Esophagus muscularis mucosa (tissue), 4 donors: Measurements from ENCODE around the gene HOGA1.

Source experiments
- EP300 ChIP-seq: sonication (generic); formaldehyde crosslinking; IDR thresholded peaks from one replicate; pipeline ENCODE4 v1.6.1; 2017; ENCODE audit warnings: antibody characterized with exemption
- POLR2A ChIP-seq: fragments of 450-650 bp; IDR thresholded peaks from one replicate; pipeline ENCODE4 v1.6.1; 2017; ENCODE audit warnings: antibody characterized with exemption, moderate library complexity, mild to moderate bottlenecking, low read depth
- TF ChIP-seq, protein P1 (sequence below), 3 experiments: fragments of 200-600 bp in 2 of 3; fragments of 450-650 bp in 1 of 3; sonication (generic) in 2 of 3; IDR thresholded peaks; one replicate each; pipeline ENCODE4 v1.5.1; 2017 to 2019; ENCODE audit warnings: antibody characterized with exemption in 3 of 3, mild to moderate bottlenecking in 2 of 3, moderate library complexity in 1 of 3

GRCh38 chr10:97537186-97537869, 46.9 kb upstream of the HOGA1 start:
- TF ChIP-seq, protein P1, sequence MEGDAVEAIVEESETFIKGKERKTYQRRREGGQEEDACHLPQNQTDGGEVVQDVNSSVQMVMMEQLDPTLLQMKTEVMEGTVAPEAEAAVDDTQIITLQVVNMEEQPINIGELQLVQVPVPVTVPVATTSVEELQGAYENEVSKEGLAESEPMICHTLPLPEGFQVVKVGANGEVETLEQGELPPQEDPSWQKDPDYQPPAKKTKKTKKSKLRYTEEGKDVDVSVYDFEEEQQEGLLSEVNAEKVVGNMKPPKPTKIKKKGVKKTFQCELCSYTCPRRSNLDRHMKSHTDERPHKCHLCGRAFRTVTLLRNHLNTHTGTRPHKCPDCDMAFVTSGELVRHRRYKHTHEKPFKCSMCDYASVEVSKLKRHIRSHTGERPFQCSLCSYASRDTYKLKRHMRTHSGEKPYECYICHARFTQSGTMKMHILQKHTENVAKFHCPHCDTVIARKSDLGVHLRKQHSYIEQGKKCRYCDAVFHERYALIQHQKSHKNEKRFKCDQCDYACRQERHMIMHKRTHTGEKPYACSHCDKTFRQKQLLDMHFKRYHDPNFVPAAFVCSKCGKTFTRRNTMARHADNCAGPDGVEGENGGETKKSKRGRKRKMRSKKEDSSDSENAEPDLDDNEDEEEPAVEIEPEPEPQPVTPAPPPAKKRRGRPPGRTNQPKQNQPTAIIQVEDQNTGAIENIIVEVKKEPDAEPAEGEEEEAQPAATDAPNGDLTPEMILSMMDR (IDR thresholded peaks at IDR 0.05) = no peak
- TF ChIP-seq POLR2A (no peak), EP300 (no peak)
